CD14-positive monocyte (primary cell): ENCODE results near the gene TNFRSF19. TPM values are rescaled to one million over a fixed set of nuclear protein-coding genes. Genes with fewer than 3 reads are reported as not detected.
"Not testable (repeated sequence)": the region's sequence is repeated elsewhere in the genome, so short reads cannot be mapped to it uniquely, and the experiment has no call there.

ENCODE experiments used
- DNase-seq, 3 donors: peaks; one replicate each; pipeline ENCODE4 v3.0.0-alpha.2; 2011 to 2022
- H2AFZ ChIP-seq: 2 replicates; pipeline ENCODE4 v1.6.0; 2012; ENCODE audit warnings: mild to moderate bottlenecking, low read depth, low read length, inconsistent platforms; ENCODE audit not compliant: insufficient read depth, poor library complexity, severe bottlenecking
- H3K27ac ChIP-seq, 2 donors: 1 replicate in 1 of 2; 2 replicates in 1 of 2; pipeline ENCODE4 v1.5.1; 2012 to 2013; ENCODE audit warnings: low read length in 2 of 2, control low read depth in 1 of 2, inconsistent platforms in 1 of 2, low read depth in 1 of 2, mild to moderate bottlenecking in 1 of 2
- H3K27me3 ChIP-seq, 2 donors: one replicate each; pipeline versions ENCODE4 v1.6.0 to v1.6.1; 2011 to 2013; ENCODE audit warnings: low read length in 2 of 2; ENCODE audit not compliant: control insufficient read depth in 2 of 2, insufficient read depth in 2 of 2
- H3K36me3 ChIP-seq, 2 donors: replicated peaks in 1 of 2; 1 replicate in 1 of 2; 2 replicates in 1 of 2; pipeline versions ENCODE4 v1.5.1 to v1.6.1; 2012 to 2013; ENCODE audit warnings: low read length in 2 of 2, control low read depth in 1 of 2, inconsistent platforms in 1 of 2, mild to moderate bottlenecking in 1 of 2; ENCODE audit not compliant: insufficient read depth in 2 of 2, control insufficient read depth in 1 of 2
- H3K4me1 ChIP-seq, 2 donors: 1 replicate in 1 of 2; 2 replicates in 1 of 2; pipeline versions ENCODE4 v1.5.1 to v1.6.1; 2012 to 2013; ENCODE audit warnings: low read length in 2 of 2, control low read depth in 1 of 2, inconsistent platforms in 1 of 2, mild to moderate bottlenecking in 1 of 2, moderate library complexity in 1 of 2; ENCODE audit not compliant: insufficient read depth in 2 of 2, control insufficient read depth in 1 of 2
- H3K4me2 ChIP-seq: replicated peaks from 2 replicates; pipeline ENCODE3; 2012; ENCODE audit warnings: low read length, moderate library complexity, mild to moderate bottlenecking; ENCODE audit not compliant: poor library complexity, severe bottlenecking; ENCODE audit errors: extremely low read depth
- H3K4me3 ChIP-seq, 3 experiments: fragments of 200-600 bp in 1 of 3; sonication (generic) in 1 of 3; replicated peaks in 1 of 3; 1 replicate in 2 of 3; 2 replicates in 1 of 3; pipeline ENCODE4 v1.5.1; 2011 to 2013; ENCODE audit warnings: low read length in 3 of 3, mild to moderate bottlenecking in 3 of 3, control low read depth in 2 of 3, low read depth in 2 of 3, inconsistent platforms in 1 of 3, moderate library complexity in 1 of 3
- H3K79me2 ChIP-seq: 2 replicates; pipeline ENCODE4 v1.6.0; 2012; ENCODE audit warnings: mild to moderate bottlenecking, control low read depth, inconsistent platforms, low read length, moderate library complexity; ENCODE audit not compliant: insufficient read depth
- H3K9ac ChIP-seq: 2 replicates; pipeline ENCODE4 v1.6.0; 2017; ENCODE audit warnings: low read length, mild to moderate bottlenecking; ENCODE audit not compliant: insufficient read depth, poor library complexity, severe bottlenecking
- H3K9me3 ChIP-seq, 2 donors: replicated peaks in 1 of 2; 1 replicate in 1 of 2; 2 replicates in 1 of 2; pipeline versions ENCODE4 v1.5.1 to v1.6.1; 2012 to 2013; ENCODE audit warnings: low read length in 2 of 2, control low read depth in 1 of 2; ENCODE audit not compliant: control insufficient read depth in 1 of 2, insufficient read depth in 1 of 2
- H4K20me1 ChIP-seq: 2 replicates; pipeline ENCODE4 v1.6.0; 2012; ENCODE audit warnings: mild to moderate bottlenecking, low read length, control low read depth, moderate library complexity; ENCODE audit not compliant: insufficient read depth
- H3K27ac Mint-ChIP-seq, 7 donors: one replicate each; pipeline ENCODE4 v1.8.0; 2020; ENCODE audit warnings: mild to moderate bottlenecking in 7 of 7, mixed read lengths in 7 of 7, moderate library complexity in 6 of 7, inconsistent platforms in 2 of 7
- H3K27me3 Mint-ChIP-seq, 3 donors: one replicate each; pipeline ENCODE4 v1.8.0; 2021 to 2022; ENCODE audit warnings: low read depth in 3 of 3, mild to moderate bottlenecking in 3 of 3, mixed read lengths in 3 of 3, moderate library complexity in 3 of 3, inconsistent platforms in 1 of 3
- H3K36me3 Mint-ChIP-seq, 2 donors: one replicate each; pipeline ENCODE4 v1.8.0; 2020; ENCODE audit warnings: mixed read lengths in 2 of 2, inconsistent platforms in 1 of 2, mild to moderate bottlenecking in 1 of 2
- H3K4me1 Mint-ChIP-seq: one replicate; pipeline ENCODE4 v1.8.0; 2020; ENCODE audit warnings: mild to moderate bottlenecking, mixed read lengths
- H3K4me3 Mint-ChIP-seq, 2 donors: one replicate each; pipeline ENCODE4 v1.8.0; 2020; ENCODE audit warnings: mild to moderate bottlenecking in 2 of 2, mixed read lengths in 2 of 2, moderate library complexity in 1 of 2
- H3K9me3 Mint-ChIP-seq, 7 donors: one replicate each; pipeline ENCODE4 v1.8.0; 2020 to 2022; ENCODE audit warnings: mixed read lengths in 7 of 7, mild to moderate bottlenecking in 6 of 7, moderate library complexity in 6 of 7, inconsistent platforms in 2 of 7
- WGBS: methylation state at CpG from one replicate; pipeline ENCODE4 v1.1.5; 2013; ENCODE audit warnings: missing lambda C conversion rate; ENCODE audit not compliant: insufficient coverage; 5-methylcytosine and 5-hydroxymethylcytosine counted together
- intact Hi-C, 2 donors: fragments of 100-400 bp; cut with micrococcal nuclease; formaldehyde crosslinking; loops; one replicate each; pipeline versions ENCODE4 v1.15.0 to v1.15.1; 2023
- polyA plus RNA-seq, 3 donors: library from polyadenylated mRNA; depleted of rRNA in 1 of 3; unstranded in 2 of 3; stranded (reverse) in 1 of 3; fragments of 300-500 nt in 2 of 3; fragments of >200 nt in 1 of 3; fragmentation: Illumina TruSeq in 2 of 3; gene quantifications; 1 replicate in 2 of 3; 2 replicates in 1 of 3; pipeline ENCODE4 v1.2.3, GENCODE V29; 2012 to 2021
- TF ChIP-seq, protein P1 (sequence below): fragments of 200-600 bp; IDR thresholded peaks from one replicate; pipeline ENCODE4 v1.8.0; 2022; ENCODE audit warnings: antibody characterized with exemption, mild to moderate bottlenecking

TNFRSF19 gene
- polyA plus RNA-seq, 3 donors, result 0.11 TPM; not detected in 2

DNA sequence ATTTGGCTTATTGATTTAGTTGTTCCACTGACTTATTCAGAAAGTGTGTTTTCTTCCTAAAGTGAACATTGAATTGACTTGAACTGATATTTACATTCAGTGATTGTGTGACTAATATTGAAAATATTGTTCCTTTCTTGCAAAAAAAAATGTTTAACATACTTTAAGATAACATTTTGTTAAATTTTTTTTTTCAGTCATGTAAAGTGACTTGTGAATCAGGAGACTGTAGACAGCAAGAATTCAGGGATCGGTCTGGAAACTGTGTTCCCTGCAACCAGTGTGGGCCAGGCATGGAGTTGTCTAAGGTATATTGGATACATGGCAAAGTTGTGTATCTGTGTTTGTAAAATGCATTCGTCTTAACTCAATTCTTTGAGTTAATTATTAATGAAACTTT lies 22.9 kb downstream of the TNFRSF19 start:
- Histone ChIP-seq H4K20me1 (no peaks in the 10 kb centered on the region), H3K4me2 (no peak overlapping the region), H3K36me3 (no peaks in the 10 kb centered on the region), H2AFZ (no peak overlapping the region), H3K4me3 (no peak overlapping the region), H3K9me3 (peaks cover 0 to 13% of the 10 kb centered on the region in 2 donors), H3K9ac (no peak overlapping the region), H3K27ac (no peak overlapping the region), H3K27me3 (no peaks in the 10 kb centered on the region), H3K79me2 (no peaks in the 10 kb centered on the region), H3K4me1 (no peaks in the 10 kb centered on the region)
- Mint-ChIP-seq H3K9me3 (peaks cover 0 to 11% (median 6%) of the 10 kb centered on the region in 7 donors), H3K36me3 (no peaks in the 10 kb centered on the region), H3K27me3 (peaks cover 0 to 2% (median 0%) of the 10 kb centered on the region in 3 donors), H3K4me1 (no peaks in the 10 kb centered on the region), H3K4me3 (no peak overlapping the region), H3K27ac (no peak overlapping the region)
- no peak for DNase-seq
- 100% methylated on average over 1 of the region's 2 CpGs for WGBS
- intact Hi-C loops, result no loop called here
- TF ChIP-seq, protein P1, sequence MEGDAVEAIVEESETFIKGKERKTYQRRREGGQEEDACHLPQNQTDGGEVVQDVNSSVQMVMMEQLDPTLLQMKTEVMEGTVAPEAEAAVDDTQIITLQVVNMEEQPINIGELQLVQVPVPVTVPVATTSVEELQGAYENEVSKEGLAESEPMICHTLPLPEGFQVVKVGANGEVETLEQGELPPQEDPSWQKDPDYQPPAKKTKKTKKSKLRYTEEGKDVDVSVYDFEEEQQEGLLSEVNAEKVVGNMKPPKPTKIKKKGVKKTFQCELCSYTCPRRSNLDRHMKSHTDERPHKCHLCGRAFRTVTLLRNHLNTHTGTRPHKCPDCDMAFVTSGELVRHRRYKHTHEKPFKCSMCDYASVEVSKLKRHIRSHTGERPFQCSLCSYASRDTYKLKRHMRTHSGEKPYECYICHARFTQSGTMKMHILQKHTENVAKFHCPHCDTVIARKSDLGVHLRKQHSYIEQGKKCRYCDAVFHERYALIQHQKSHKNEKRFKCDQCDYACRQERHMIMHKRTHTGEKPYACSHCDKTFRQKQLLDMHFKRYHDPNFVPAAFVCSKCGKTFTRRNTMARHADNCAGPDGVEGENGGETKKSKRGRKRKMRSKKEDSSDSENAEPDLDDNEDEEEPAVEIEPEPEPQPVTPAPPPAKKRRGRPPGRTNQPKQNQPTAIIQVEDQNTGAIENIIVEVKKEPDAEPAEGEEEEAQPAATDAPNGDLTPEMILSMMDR, result no peak

DNA sequence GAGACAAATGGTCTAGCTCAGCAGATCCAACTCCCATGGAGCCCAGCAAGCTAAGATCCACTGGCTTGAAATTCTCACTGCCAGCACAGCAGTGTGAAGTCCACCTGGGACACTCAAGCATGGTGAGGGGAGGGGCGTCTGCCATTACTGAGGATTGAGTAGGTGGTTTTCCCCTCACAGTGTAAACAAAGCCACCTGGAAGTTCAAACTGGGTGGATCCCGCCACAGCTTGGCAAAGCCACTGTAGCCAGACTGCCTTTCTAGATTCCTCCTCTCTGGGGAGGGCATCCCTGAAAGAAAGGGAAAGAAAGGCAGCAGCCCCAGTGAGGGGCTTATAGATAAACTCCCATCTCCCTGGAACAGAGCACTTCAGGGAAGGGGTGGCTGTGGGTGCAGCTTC lies 24.1 kb downstream of the TNFRSF19 start:
- H3K4me2 ChIP-seq, intact Hi-C loops: not testable (repeated sequence)
- peaks cover 2 to 13% (median 6%) of the 10 kb centered on the region in 7 donors for H3K9me3 Mint-ChIP-seq

More for the DNA sequence above, 24.1 kb downstream of the TNFRSF19 start:
- not testable (repeated sequence) for H3K4me3 Mint-ChIP-seq, DNase-seq, H3K79me2 ChIP-seq, H2AFZ ChIP-seq, H3K27ac ChIP-seq, H3K4me3 ChIP-seq, H3K9ac ChIP-seq, H3K27me3 Mint-ChIP-seq, H4K20me1 ChIP-seq, H3K36me3 Mint-ChIP-seq, H3K36me3 ChIP-seq, H3K27ac Mint-ChIP-seq, H3K27me3 ChIP-seq, H3K4me1 ChIP-seq, H3K4me1 Mint-ChIP-seq
- peaks cover 0 to 13% of the 10 kb centered on the region in 2 donors for H3K9me3 ChIP-seq
- no CpG with 5 or more reads among the region's 2 CpGs for WGBS
